Caco-2 (cell line): ENCODE measurements around the gene KNDC1. TPM values are rescaled to one million over a fixed set of nuclear protein-coding genes. Genes with fewer than 3 reads are reported as not detected.
A peak's percentile ranks its signal among the peaks of the same experiment; 100 is the strongest.

Experiments
- BruUV-seq: library from RNA; stranded (reverse); fragments of 400-500 nt; replicated peaks from 2 replicates; lab custom pipeline; 2021; lab: Mats Ljungman, UMichigan
- CTCF ChIA-PET: fragments of 300-600 bp; sonication (Branson Sonifier 250); formaldehyde crosslinking; loops from one replicate; lab custom pipeline; 2022; ENCODE audit warnings: antibody characterized with exemption; lab: Charles Lee
- POLR2A ChIA-PET: fragments of 300-600 bp; sonication (Branson Sonifier 250); formaldehyde crosslinking; loops from one replicate; lab custom pipeline; 2022; ENCODE audit warnings: antibody characterized with exemption; lab: Charles Lee
- DNase-seq, 2 experiments: peaks; one replicate each; pipeline versions ENCODE4 v3.0.0 to v3.0.0-alpha.2; 2020 to 2022
- H3K27me3 ChIP-seq: replicated peaks from 2 replicates; pipeline ENCODE4 v1.6.0; 2011; ENCODE audit warnings: low read length; ENCODE audit not compliant: control insufficient read depth, insufficient read depth
- H3K36me3 ChIP-seq: 2 replicates; pipeline ENCODE4 v1.5.1; 2011; ENCODE audit warnings: low read length; ENCODE audit not compliant: control insufficient read depth, insufficient read depth
- H3K4me1 ChIP-seq: fragments of 250-450 bp; sonication (Bioruptor Pico); 2 replicates; pipeline ENCODE4 v1.5.1; 2020; ENCODE audit warnings: mild to moderate bottlenecking
- H3K4me3 ChIP-seq: 2 replicates; pipeline ENCODE4 v1.5.1; 2011; ENCODE audit warnings: low read depth, mild to moderate bottlenecking, control low read depth, low read length
- H3K9me3 ChIP-seq: fragments of 250-450 bp; sonication (Bioruptor Pico); 2 replicates; pipeline ENCODE4 v1.5.1; 2020; ENCODE audit warnings: mild to moderate bottlenecking, moderate library complexity
- H3K27ac Mint-ChIP-seq: one replicate; pipeline ENCODE4 v1.8.0; 2022; ENCODE audit warnings: mixed read lengths; ENCODE audit not compliant: unreplicated experiment
- H3K27me3 Mint-ChIP-seq: one replicate; pipeline ENCODE4 v1.8.0; 2022; ENCODE audit warnings: mixed read lengths; ENCODE audit not compliant: insufficient read depth, unreplicated experiment
- H3K36me3 Mint-ChIP-seq: one replicate; pipeline ENCODE4 v1.8.0; 2022; ENCODE audit warnings: mild to moderate bottlenecking, mixed read lengths; ENCODE audit not compliant: insufficient read depth, unreplicated experiment
- H3K4me1 Mint-ChIP-seq: one replicate; pipeline ENCODE4 v1.8.0; 2022; ENCODE audit warnings: low read depth, mixed read lengths; ENCODE audit not compliant: unreplicated experiment
- H3K4me3 Mint-ChIP-seq: one replicate; pipeline ENCODE4 v1.8.0; 2022; ENCODE audit warnings: mild to moderate bottlenecking, moderate library complexity, mixed read lengths; ENCODE audit not compliant: unreplicated experiment
- H3K9me3 Mint-ChIP-seq: one replicate; pipeline ENCODE4 v1.8.0; 2022; ENCODE audit warnings: mixed read lengths; ENCODE audit not compliant: unreplicated experiment
- CTCF ChIP-seq, 2 experiments: fragments of 200-600 bp in 1 of 2; IDR thresholded peaks; 1 replicate in 1 of 2; 2 replicates in 1 of 2; pipeline versions ENCODE4 v1.5.1 to v1.8.0; 2011 to 2022; ENCODE audit warnings: antibody characterized with exemption in 1 of 2, control low read depth in 1 of 2, inconsistent platforms in 1 of 2, low read depth in 1 of 2, low read length in 1 of 2, mild to moderate bottlenecking in 1 of 2, moderate library complexity in 1 of 2; ENCODE audit not compliant: insufficient read depth in 1 of 2, severe bottlenecking in 1 of 2, unreplicated experiment in 1 of 2
- intact Hi-C: fragments of 100-400 bp; cut with micrococcal nuclease; formaldehyde crosslinking; loops from one replicate; pipeline ENCODE4 v1.10.0; 2022; ENCODE audit not compliant: unreplicated experiment
- total RNA-seq: library from RNA; stranded (reverse); gene quantifications from 2 replicates; pipeline ENCODE4 v1.2.3, GENCODE V29; 2022

Gene KNDC1
- total RNA-seq, 1 experiment from 2014 or later: 3.2 TPM

- H3K9me3 Mint-ChIP-seq: no peaks in the 10 kb centered on the region
- H3K36me3 Mint-ChIP-seq: peaks cover 6% of the 10 kb centered on the region
- CTCF ChIA-PET: interaction anchor here (0.6 kb wide), 1 partner anchor 13 kb away, joined by 3 read pairs; no protein-coding TSS in a partner anchor
Observed at GRCh38 chr10:133129859-133130495, 30.0 kb upstream of the KNDC1 start.

GRCh38 chr10:133130602-133131001 lies 29.4 kb upstream of the KNDC1 start:
- H3K9me3 Mint-ChIP-seq: no peaks in the 10 kb centered on the region
- no peak for DNase-seq
- H3K4me3 Mint-ChIP-seq: no peak overlapping the region
- intact Hi-C loops: no loop called here
- Histone ChIP-seq H3K9me3 (peaks cover 8% of the 10 kb centered on the region), H3K36me3 (no peaks in the 10 kb centered on the region), H3K4me1 (no peaks in the 10 kb centered on the region), H3K4me3 (no peak overlapping the region), H3K27me3 (no peaks in the 10 kb centered on the region)
- no peak for TF ChIP-seq CTCF (IDR thresholded peaks at IDR 0.05; ENCODE audit: insufficient read depth in 1 of 2, low read depth in 1 of 2, low read length in 1 of 2, severe bottlenecking in 1 of 2, unreplicated experiment in 1 of 2)
- H3K36me3 Mint-ChIP-seq: peaks cover 6% of the 10 kb centered on the region
- H3K4me1 Mint-ChIP-seq: no peaks in the 10 kb centered on the region
- CTCF ChIA-PET: interaction anchor here (0.6 kb wide), 1 partner anchor 13 kb away, joined by 3 read pairs; no protein-coding TSS in a partner anchor
- POLR2A ChIA-PET: no interaction called here
- no TSS peak for BruUV-seq
- H3K27me3 Mint-ChIP-seq: peaks cover 10% of the 10 kb centered on the region
- H3K27ac Mint-ChIP-seq: no peak overlapping the region

More at GRCh38 chr10:133129859-133130495, 30.0 kb upstream of the KNDC1 start:
- BruUV-seq: no TSS peak
- Histone ChIP-seq H3K27me3 (no peaks in the 10 kb centered on the region), H3K4me3 (no peak overlapping the region), H3K4me1 (no peaks in the 10 kb centered on the region; the same call in 1 of the 2 replicates), H3K9me3 (peaks cover 8% of the 10 kb centered on the region), H3K36me3 (no peaks in the 10 kb centered on the region)
- POLR2A ChIA-PET: no interaction called here
- TF ChIP-seq CTCF (IDR thresholded peaks at IDR 0.05; ENCODE audit: insufficient read depth in 1 of 2, low read depth in 1 of 2, low read length in 1 of 2, severe bottlenecking in 1 of 2, unreplicated experiment in 1 of 2): no peak
- peak in 1 of 2 experiments; percentile 38 for DNase-seq
- H3K4me1 Mint-ChIP-seq: peaks cover 3% of the 10 kb centered on the region
- no peak overlapping the region for H3K4me3 Mint-ChIP-seq
- peaks cover 11% of the 10 kb centered on the region for H3K27me3 Mint-ChIP-seq
- intact Hi-C loops: no loop called here
- no peak overlapping the region for H3K27ac Mint-ChIP-seq

GRCh38 chr10:133131053-133131452 lies 29.0 kb upstream of the KNDC1 start:
- Histone ChIP-seq H3K36me3 (no peaks in the 10 kb centered on the region), H3K27me3 (no peaks in the 10 kb centered on the region), H3K4me1 (no peaks in the 10 kb centered on the region), H3K9me3 (peaks cover 8% of the 10 kb centered on the region), H3K4me3 (no peak overlapping the region)
- POLR2A ChIA-PET: no interaction called here
- Mint-ChIP-seq H3K27me3 (peaks cover 10% of the 10 kb centered on the region), H3K9me3 (no peaks in the 10 kb centered on the region), H3K36me3 (peaks cover 6% of the 10 kb centered on the region), H3K27ac (no peak overlapping the region), H3K4me3 (no peak overlapping the region), H3K4me1 (no peaks in the 10 kb centered on the region)
- CTCF ChIA-PET: no interaction called here
- no TSS peak for BruUV-seq
- TF ChIP-seq CTCF (IDR thresholded peaks at IDR 0.05; ENCODE audit: insufficient read depth in 1 of 2, low read depth in 1 of 2, low read length in 1 of 2, severe bottlenecking in 1 of 2, unreplicated experiment in 1 of 2): peak in 1 of 2 experiments; percentile 14
- peak in 1 of 2 experiments; percentile 42 for DNase-seq
- intact Hi-C loops: no loop called here
